Measurements from ENCODE around the gene CADPS. TPM values are rescaled to one million over a fixed set of nuclear protein-coding genes. Genes with fewer than 3 reads are reported as not detected.

CADPS gene
- total and polyA plus RNA-seq, 2 experiments from 2014 or later: 2.8 to 8.1 TPM

DNA sequence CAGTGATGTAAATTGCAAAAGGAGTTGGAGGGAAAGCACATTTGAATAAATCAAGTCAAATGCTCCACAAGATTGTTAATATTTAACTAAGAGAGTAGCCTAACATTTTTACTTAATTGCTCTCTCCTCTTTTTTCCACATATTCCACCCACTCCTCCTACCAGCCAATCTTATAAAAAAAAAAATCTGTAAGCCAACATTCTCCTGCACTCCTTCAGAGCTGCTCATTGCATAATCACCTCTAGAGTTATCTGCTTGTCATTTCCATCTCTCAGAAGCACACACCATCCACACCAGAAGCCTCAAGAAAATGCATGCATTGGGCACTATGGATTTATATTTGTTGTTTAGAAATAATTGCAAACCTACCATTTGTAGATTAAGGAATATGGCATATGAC, 64.1 kb downstream of the CADPS start:
- no peak overlapping the region for H2AFZ ChIP-seq
- H3K79me2 ChIP-seq: no peaks in the 10 kb centered on the region
- no peaks in the 10 kb centered on the region for H3K9me2 ChIP-seq (replicated peaks; ENCODE audit: insufficient read depth)
- no peaks in the 10 kb centered on the region for H3K4me1 ChIP-seq (ENCODE audit: insufficient read depth)
- H3K4me2 ChIP-seq: no peak overlapping the region
- no peaks in the 10 kb centered on the region for H3K36me3 ChIP-seq (replicated peaks; ENCODE audit: insufficient read depth, low read depth)
- no peaks in the 10 kb centered on the region for H3K27me3 ChIP-seq
- H4K20me1 ChIP-seq (ENCODE audit: insufficient read depth, poor library complexity, severe bottlenecking): no peaks in the 10 kb centered on the region
- no peak for DNase-seq (ENCODE audit: low spot score)
- H3K9me3 ChIP-seq (ENCODE audit: low read depth): no peaks in the 10 kb centered on the region
- TF ChIP-seq EZH2phosphoT487 (IDR thresholded peaks at IDR 0.05; ENCODE audit: low read depth, severe bottlenecking, unreplicated experiment) (no peak), EZH2 (IDR thresholded peaks at IDR 0.05; ENCODE audit: borderline replicate concordance) (no peak)
- TF ChIP-seq, protein P1, sequence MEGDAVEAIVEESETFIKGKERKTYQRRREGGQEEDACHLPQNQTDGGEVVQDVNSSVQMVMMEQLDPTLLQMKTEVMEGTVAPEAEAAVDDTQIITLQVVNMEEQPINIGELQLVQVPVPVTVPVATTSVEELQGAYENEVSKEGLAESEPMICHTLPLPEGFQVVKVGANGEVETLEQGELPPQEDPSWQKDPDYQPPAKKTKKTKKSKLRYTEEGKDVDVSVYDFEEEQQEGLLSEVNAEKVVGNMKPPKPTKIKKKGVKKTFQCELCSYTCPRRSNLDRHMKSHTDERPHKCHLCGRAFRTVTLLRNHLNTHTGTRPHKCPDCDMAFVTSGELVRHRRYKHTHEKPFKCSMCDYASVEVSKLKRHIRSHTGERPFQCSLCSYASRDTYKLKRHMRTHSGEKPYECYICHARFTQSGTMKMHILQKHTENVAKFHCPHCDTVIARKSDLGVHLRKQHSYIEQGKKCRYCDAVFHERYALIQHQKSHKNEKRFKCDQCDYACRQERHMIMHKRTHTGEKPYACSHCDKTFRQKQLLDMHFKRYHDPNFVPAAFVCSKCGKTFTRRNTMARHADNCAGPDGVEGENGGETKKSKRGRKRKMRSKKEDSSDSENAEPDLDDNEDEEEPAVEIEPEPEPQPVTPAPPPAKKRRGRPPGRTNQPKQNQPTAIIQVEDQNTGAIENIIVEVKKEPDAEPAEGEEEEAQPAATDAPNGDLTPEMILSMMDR (IDR thresholded peaks at IDR 0.05; ENCODE audit: poor library complexity): no peak
- no peak overlapping the region for H3K4me3 ChIP-seq
- H3K27ac ChIP-seq: no peak overlapping the region

DNA sequence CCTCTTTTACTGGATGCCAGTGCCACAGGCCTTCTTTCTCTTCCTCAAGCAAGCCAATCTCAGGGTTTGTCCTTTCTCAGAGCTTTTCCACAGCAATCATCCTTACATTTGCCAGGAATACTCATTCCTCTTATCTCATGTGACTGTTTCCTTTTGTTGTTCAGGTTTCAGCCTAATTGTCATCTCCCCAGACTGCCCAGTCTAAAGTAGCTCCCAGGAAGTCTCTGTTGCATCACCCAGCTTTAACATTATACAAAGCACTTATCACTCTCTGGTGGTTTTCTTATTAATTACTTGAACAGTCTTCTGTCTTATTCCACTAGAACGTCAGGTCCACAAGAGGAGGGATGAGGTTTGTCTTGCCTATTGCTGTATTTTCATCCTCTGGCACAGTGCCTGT, 65.8 kb downstream of the CADPS start:
- DNase-seq (ENCODE audit: low spot score): no peak
- WGBS (ENCODE audit: low lambda C conversion rate, missing lambda C conversion rate): 74% methylated on average over 1 of the region's 1 CpG
- Histone ChIP-seq H4K20me1 (ENCODE audit: insufficient read depth, poor library complexity, severe bottlenecking) (no peaks in the 10 kb centered on the region), H3K4me1 (ENCODE audit: insufficient read depth) (no peaks in the 10 kb centered on the region), H2AFZ (no peak overlapping the region), H3K36me3 (replicated peaks; ENCODE audit: insufficient read depth, low read depth) (no peaks in the 10 kb centered on the region), H3K27ac (no peak overlapping the region), H3K9me2 (replicated peaks; ENCODE audit: insufficient read depth) (no peaks in the 10 kb centered on the region), H3K27me3 (no peaks in the 10 kb centered on the region), H3K79me2 (no peaks in the 10 kb centered on the region), H3K4me2 (no peak overlapping the region), H3K4me3 (no peak overlapping the region), H3K9me3 (ENCODE audit: low read depth) (no peaks in the 10 kb centered on the region)
- TF ChIP-seq, protein P1 (IDR thresholded peaks at IDR 0.05; ENCODE audit: poor library complexity): no peak
- TF ChIP-seq EZH2phosphoT487 (IDR thresholded peaks at IDR 0.05; ENCODE audit: low read depth, severe bottlenecking, unreplicated experiment): no peak
- no peak for TF ChIP-seq EZH2 (IDR thresholded peaks at IDR 0.05; ENCODE audit: borderline replicate concordance)

DNA sequence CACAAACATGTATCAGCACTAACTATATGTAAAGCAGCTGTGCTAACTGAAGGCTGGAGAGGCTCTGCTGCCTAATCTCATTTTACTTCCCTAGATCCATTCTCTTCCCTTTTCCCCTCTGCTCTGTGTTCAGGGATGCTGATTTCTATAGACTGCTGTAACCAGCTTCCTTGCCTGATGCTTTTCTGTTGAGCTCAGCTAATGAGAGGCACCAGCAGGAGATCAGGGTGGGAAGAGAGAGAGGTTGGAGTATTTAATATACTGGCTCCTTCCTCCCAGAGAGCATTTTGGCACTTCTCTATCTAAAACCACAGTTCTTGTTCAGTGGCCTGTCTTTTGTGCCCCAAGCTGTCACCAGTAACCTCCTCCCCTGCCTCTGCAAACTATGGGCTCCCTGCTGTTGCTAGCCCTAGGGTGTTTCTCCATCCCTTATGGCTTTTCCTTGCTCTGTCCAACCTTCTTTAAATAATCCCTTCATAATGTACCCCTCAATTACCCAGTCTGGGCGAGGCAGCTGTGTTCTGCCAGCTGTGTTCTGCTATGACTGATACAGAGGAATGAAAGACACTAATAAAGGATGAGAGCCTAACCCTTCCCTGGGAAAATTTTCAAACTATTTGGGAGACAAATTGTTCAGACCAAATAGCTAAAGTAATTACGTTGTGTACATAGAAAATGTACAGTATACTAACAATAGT, 69.5 kb downstream of the CADPS start:
- no peak for DNase-seq (ENCODE audit: low spot score)
- TF ChIP-seq, protein P1 (IDR thresholded peaks at IDR 0.05; ENCODE audit: poor library complexity): no peak
- no peak for TF ChIP-seq EZH2 (IDR thresholded peaks at IDR 0.05; ENCODE audit: borderline replicate concordance)
- H3K4me2 ChIP-seq: no peak overlapping the region
- no peaks in the 10 kb centered on the region for H3K9me2 ChIP-seq (replicated peaks; ENCODE audit: insufficient read depth)
- no peaks in the 10 kb centered on the region for H3K27me3 ChIP-seq
- H3K36me3 ChIP-seq (replicated peaks; ENCODE audit: insufficient read depth, low read depth): no peaks in the 10 kb centered on the region
- H3K4me3 ChIP-seq: no peak overlapping the region
- no peak overlapping the region for H2AFZ ChIP-seq
- no peaks in the 10 kb centered on the region for H3K79me2 ChIP-seq
- 71% methylated on average over 2 of the region's 2 CpGs for WGBS (ENCODE audit: low lambda C conversion rate, missing lambda C conversion rate)
- no peaks in the 10 kb centered on the region for H3K4me1 ChIP-seq (ENCODE audit: insufficient read depth)
- no peak overlapping the region for H3K27ac ChIP-seq
- no peaks in the 10 kb centered on the region for H4K20me1 ChIP-seq (ENCODE audit: insufficient read depth, poor library complexity, severe bottlenecking)
- no peaks in the 10 kb centered on the region for H3K9me3 ChIP-seq (ENCODE audit: low read depth)

Data from hepatocyte (in vitro differentiated cells).